ENCODE measurements around the gene CABP7.
"Not testable (repeated sequence)": the region's sequence is repeated elsewhere in the genome, so short reads cannot be mapped to it uniquely, and the experiment has no call there.

Gene CABP7

GRCh38 chr22:29742326-29742725 lies 22.5 kb downstream of the CABP7 start:
- in situ Hi-C loops (cut with HindIII; ENCODE audit: low sequenced_read_pairs), result no loop called here

- in situ Hi-C loops (cut with HindIII; ENCODE audit: low sequenced_read_pairs), result no loop called here
Observed at GRCh38 chr22:29744902-29745301, 25.1 kb downstream of the CABP7 start.

GRCh38 chr22:29747832-29748231 lies 28.0 kb downstream of the CABP7 start:
- in situ Hi-C loops (cut with HindIII; ENCODE audit: low sequenced_read_pairs), result no loop called here

- in situ Hi-C loops (cut with HindIII; ENCODE audit: low sequenced_read_pairs), result no loop called here
Observed at GRCh38 chr22:29748248-29748893, 28.6 kb downstream of the CABP7 start.

- in situ Hi-C loops (cut with HindIII; ENCODE audit: low sequenced_read_pairs), result no loop called here
Observed at GRCh38 chr22:29750029-29750428, 30.2 kb downstream of the CABP7 start.

- in situ Hi-C loops (cut with HindIII; ENCODE audit: low sequenced_read_pairs), result no loop called here
Observed at GRCh38 chr22:29750559-29751538, 31.0 kb downstream of the CABP7 start.

GRCh38 chr22:29751669-29752068 lies 31.9 kb downstream of the CABP7 start:
- in situ Hi-C loops (cut with HindIII; ENCODE audit: low sequenced_read_pairs), result no loop called here

- in situ Hi-C loops (cut with HindIII; ENCODE audit: low sequenced_read_pairs), result no loop called here
Observed at GRCh38 chr22:29753808-29754657, 34.2 kb downstream of the CABP7 start.

- in situ Hi-C loops (cut with HindIII; ENCODE audit: low sequenced_read_pairs), result not testable (repeated sequence)
Observed at GRCh38 chr22:29754658-29755395, 35.0 kb downstream of the CABP7 start.

- in situ Hi-C loops (cut with HindIII; ENCODE audit: low sequenced_read_pairs), result no loop called here
Observed at GRCh38 chr22:29755889-29756288, 36.1 kb downstream of the CABP7 start.

- in situ Hi-C loops (cut with HindIII; ENCODE audit: low sequenced_read_pairs), result no loop called here
Observed at GRCh38 chr22:29756341-29756740, 36.5 kb downstream of the CABP7 start.

GRCh38 chr22:29757096-29757495 lies 37.3 kb downstream of the CABP7 start:
- in situ Hi-C loops (cut with HindIII; ENCODE audit: low sequenced_read_pairs), result no loop called here

- in situ Hi-C loops (cut with HindIII; ENCODE audit: low sequenced_read_pairs), result no loop called here
Observed at GRCh38 chr22:29758068-29758622, 38.3 kb downstream of the CABP7 start.

GRCh38 chr22:29758959-29759358 lies 39.2 kb downstream of the CABP7 start:
- in situ Hi-C loops (cut with HindIII; ENCODE audit: low sequenced_read_pairs), result no loop called here

GRCh38 chr22:29762263-29762662 lies 42.5 kb downstream of the CABP7 start:
- in situ Hi-C loops (cut with HindIII; ENCODE audit: low sequenced_read_pairs), result no loop called here

GRCh38 chr22:29765905-29766631 lies 46.3 kb downstream of the CABP7 start:
- in situ Hi-C loops (cut with HindIII; ENCODE audit: low sequenced_read_pairs), result no loop called here

- in situ Hi-C loops (cut with HindIII; ENCODE audit: low sequenced_read_pairs), result no loop called here
Observed at GRCh38 chr22:29766632-29767170, 46.9 kb downstream of the CABP7 start, which contains the start of gene ZMAT5. Gene ZMAT5, minus strand, starts transcription at chr22:29767007. Its CDS starts 18,463 bp downstream, at chr22:29748544.

GRCh38 chr22:29767171-29768051 lies 47.6 kb downstream of the CABP7 start, which contains the start of gene UQCR10:
Gene UQCR10, plus strand, starts transcription at chr22:29767369. Its CDS starts 30 bp downstream, at chr22:29767399.
- in situ Hi-C loops (cut with HindIII; ENCODE audit: low sequenced_read_pairs), result no loop called here
